HG03457 (cell line): Measurements from ENCODE around the gene CIDEA.

Experiments
- ATAC-seq: cut with Tn5 transposase; IDR thresholded peaks from one replicate; pipeline ENCODE4 v1.9.1; 2021; ENCODE audit warnings: moderate number of reproducible peaks; ENCODE audit not compliant: unreplicated experiment

The CIDEA gene

GRCh38 chr18:12296087-12296403 lies 41.9 kb downstream of the CIDEA start:
- no peak for ATAC-seq

- no peak for ATAC-seq
These were observed 42.3 kb downstream of the CIDEA start for GRCh38 chr18:12296457-12296856.

GRCh38 chr18:12299862-12300261 lies 45.7 kb downstream of the CIDEA start:
- ATAC-seq: no peak

- ATAC-seq: no peak
These were observed 47.3 kb downstream of the CIDEA start for GRCh38 chr18:12301263-12302005.

GRCh38 chr18:12302391-12303147 lies 48.4 kb downstream of the CIDEA start:
- ATAC-seq: no peak

GRCh38 chr18:12304351-12305210 lies 50.4 kb downstream of the CIDEA start:
- ATAC-seq: no peak

- ATAC-seq: no peak
These were observed 51.0 kb downstream of the CIDEA start for GRCh38 chr18:12305211-12305610.

GRCh38 chr18:12305930-12306629 lies 51.9 kb downstream of the CIDEA start:
- ATAC-seq: no peak

- ATAC-seq: no peak
These were observed 52.9 kb downstream of the CIDEA start for GRCh38 chr18:12306752-12307700.

GRCh38 chr18:12307701-12308385 lies 53.7 kb downstream of the CIDEA start, which contains the start of gene TUBB6:
TUBB6 (plus strand) TSS chr18:12308241; CDS start chr18:12308293, 52 bp downstream.
- peak; percentile 48 for ATAC-seq

- peak; percentile 40 for ATAC-seq
These were observed 54.4 kb downstream of the CIDEA start for GRCh38 chr18:12308386-12309100.

GRCh38 chr18:12309683-12310198 lies 55.6 kb downstream of the CIDEA start:
- no peak for ATAC-seq

GRCh38 chr18:12310762-12311161 lies 56.6 kb downstream of the CIDEA start:
- ATAC-seq: no peak

GRCh38 chr18:12312976-12313375 lies 58.8 kb downstream of the CIDEA start:
- no peak for ATAC-seq

GRCh38 chr18:12313530-12314245 lies 59.5 kb downstream of the CIDEA start:
- ATAC-seq: no peak

- no peak for ATAC-seq
These were observed 60.6 kb downstream of the CIDEA start for GRCh38 chr18:12314591-12315305.

- no peak for ATAC-seq
These were observed 61.3 kb downstream of the CIDEA start for GRCh38 chr18:12315490-12315889.
